Ovary (tissue), 3 donors: Measurements from ENCODE around the gene RTL3.

Source experiments
- CTCF ChIP-seq, 3 donors: fragments of 450-650 bp in 2 of 3; fragments of 200-600 bp in 1 of 3; IDR thresholded peaks; one replicate each; pipeline versions ENCODE4 v1.5.1 to v1.8.0; 2016 to 2022; ENCODE audit warnings: antibody characterized with exemption in 3 of 3, mild to moderate bottlenecking in 1 of 3
- POLR2A ChIP-seq: fragments of 450-650 bp; IDR thresholded peaks from one replicate; pipeline ENCODE4 v1.6.1; 2017; ENCODE audit warnings: antibody characterized with exemption, mild to moderate bottlenecking, moderate library complexity
- donor health status: DM: no; HTN: no; CAD: no.

- TF ChIP-seq CTCF (IDR thresholded peaks at IDR 0.05) (no peak), POLR2A (no peak)
These were observed 36.3 kb downstream of the RTL3 start for GRCh38 chrX:78622831-78623230.
